HEK293 (cell line): ENCODE results near the gene CST2.

ENCODE experiments used
- CTCF ChIA-PET: fragments of 350-600 bp; formaldehyde crosslinking; extraction: SDS; loops from one replicate; lab custom pipeline; 2021; ENCODE audit warnings: antibody characterized with exemption; lab: Yijun Ruan, JAX
- POLR2A ChIA-PET: fragments of 300-600 bp; formaldehyde crosslinking; extraction: SDS; loops from one replicate; lab custom pipeline; 2020; ENCODE audit warnings: antibody characterized with exemption, inconsistent platforms; lab: Yijun Ruan, JAX
- H3K27ac ChIP-seq: fragments of 200-500 bp; sonication (Bioruptor generic); 2 replicates; pipeline ENCODE4 v1.5.1; 2014; ENCODE audit warnings: low read depth, low read length, control low read depth, inconsistent platforms; ENCODE audit errors: extremely low read depth
- H3K36me3 ChIP-seq, 2 experiments: fragments of 200-500 bp in 1 of 2; sonication (Bioruptor generic) in 1 of 2; 1 replicate in 1 of 2; 2 replicates in 1 of 2; pipeline ENCODE4 v1.5.1; 2014 to 2017; ENCODE audit warnings: inconsistent platforms in 2 of 2, low read length in 2 of 2; ENCODE audit not compliant: control insufficient read depth in 2 of 2, insufficient read depth in 1 of 2
- H3K4me1 ChIP-seq: fragments of 200-500 bp; sonication (Bioruptor generic); 2 replicates; pipeline ENCODE4 v1.5.1; 2014; ENCODE audit warnings: mild to moderate bottlenecking, low read length, inconsistent platforms; ENCODE audit not compliant: control insufficient read depth, insufficient read depth
- H3K4me3 ChIP-seq: 2 replicates; pipeline ENCODE4 v1.5.1; 2011; ENCODE audit warnings: low read depth, mild to moderate bottlenecking, control low read depth, low read length, moderate library complexity
- H3K9me3 ChIP-seq: fragments of 200-500 bp; sonication (Bioruptor generic); 2 replicates; pipeline ENCODE4 v1.5.1; 2014; ENCODE audit warnings: low read depth, low read length, inconsistent platforms; ENCODE audit not compliant: control insufficient read depth, insufficient read depth
- SALL2 ChIP-seq: fragments of 450-650 bp; formaldehyde crosslinking; IDR thresholded peaks from 2 replicates; pipeline ENCODE4 v1.5.0; 2017; ENCODE audit warnings: missing biosample characterization, mild to moderate bottlenecking, missing genetic modification characterization, borderline replicate concordance
- SCRT1 ChIP-seq: fragments of 450-650 bp; formaldehyde crosslinking; IDR thresholded peaks from 2 replicates; pipeline ENCODE4 v1.5.1; 2016; ENCODE audit warnings: missing biosample characterization, missing genetic modification characterization, borderline replicate concordance
- SP3 ChIP-seq: fragments of 450-650 bp; formaldehyde crosslinking; IDR thresholded peaks from 2 replicates; pipeline ENCODE4 v1.5.1; 2016; ENCODE audit warnings: missing biosample characterization, missing genetic modification characterization
- SP7 ChIP-seq: fragments of 450-650 bp; formaldehyde crosslinking; IDR thresholded peaks from 2 replicates; pipeline ENCODE4 v1.5.1; 2016; ENCODE audit warnings: missing biosample characterization, missing genetic modification characterization
- TRIM28 ChIP-seq: IDR thresholded peaks from 2 replicates; pipeline ENCODE4 v1.6.1; 2011; ENCODE audit warnings: low read length, control low read depth, borderline replicate concordance
- TSHZ1 ChIP-seq: fragments of 450-650 bp; formaldehyde crosslinking; IDR thresholded peaks from 2 replicates; pipeline ENCODE4 v1.5.1; 2016; ENCODE audit warnings: missing biosample characterization, missing genetic modification characterization, borderline replicate concordance
- ZBTB11 ChIP-seq: fragments of 450-650 bp; formaldehyde crosslinking; conservative IDR thresholded peaks from 2 replicates; pipeline ENCODE4 v1.5.1; 2016; ENCODE audit warnings: low read depth, missing biosample characterization, missing genetic modification characterization
- ZBTB8A ChIP-seq: fragments of 450-650 bp; formaldehyde crosslinking; IDR thresholded peaks from 2 replicates; pipeline ENCODE4 v1.5.1; 2016; ENCODE audit warnings: missing biosample characterization, missing genetic modification characterization
- ZFP69B ChIP-seq: fragments of 450-650 bp; formaldehyde crosslinking; IDR thresholded peaks from 2 replicates; pipeline ENCODE4 v1.5.1; 2016; ENCODE audit warnings: missing biosample characterization, missing genetic modification characterization
- ZNF132 ChIP-seq: fragments of 450-650 bp; formaldehyde crosslinking; IDR thresholded peaks from 2 replicates; pipeline ENCODE4 v1.5.1; 2017; ENCODE audit warnings: missing biosample characterization, missing genetic modification characterization, borderline replicate concordance
- ZNF155 ChIP-seq: fragments of 450-650 bp; formaldehyde crosslinking; IDR thresholded peaks from 2 replicates; pipeline ENCODE4 v1.5.1; 2016; ENCODE audit warnings: missing biosample characterization, missing genetic modification characterization
- ZNF184 ChIP-seq: fragments of 450-650 bp; IDR thresholded peaks from 2 replicates; pipeline ENCODE4 v1.5.1; 2018; ENCODE audit warnings: missing biosample characterization, mild to moderate bottlenecking, missing genetic modification characterization
- ZNF223 ChIP-seq: fragments of 450-650 bp; formaldehyde crosslinking; IDR thresholded peaks from 2 replicates; pipeline ENCODE4 v1.5.1; 2016; ENCODE audit warnings: missing biosample characterization, missing genetic modification characterization
- ZNF426 ChIP-seq: fragments of 450-650 bp; formaldehyde crosslinking; IDR thresholded peaks from 2 replicates; pipeline ENCODE4 v1.5.1; 2017; ENCODE audit warnings: missing biosample characterization, missing genetic modification characterization, mild to moderate bottlenecking, inconsistent platforms, moderate library complexity
- ZNF510 ChIP-seq: fragments of 450-650 bp; formaldehyde crosslinking; IDR thresholded peaks from 2 replicates; pipeline ENCODE4 v1.5.1; 2018; ENCODE audit warnings: mild to moderate bottlenecking, missing genetic modification characterization, missing biosample characterization; ENCODE audit not compliant: insufficient replicate concordance
- ZNF785 ChIP-seq: fragments of 450-650 bp; formaldehyde crosslinking; IDR thresholded peaks from 2 replicates; pipeline ENCODE4 v1.5.1; 2016; ENCODE audit warnings: missing biosample characterization, missing genetic modification characterization
- ZNF830 ChIP-seq: fragments of 450-650 bp; IDR thresholded peaks from 2 replicates; pipeline ENCODE4 v1.5.0; 2018; ENCODE audit warnings: missing biosample characterization, missing genetic modification characterization, low read depth, mild to moderate bottlenecking, moderate library complexity
- TF ChIP-seq, protein P1 (sequence below): fragments of 450-650 bp; formaldehyde crosslinking; IDR thresholded peaks from 2 replicates; pipeline ENCODE4 v1.5.1; 2016; ENCODE audit warnings: missing biosample characterization, missing genetic modification characterization
- TF ChIP-seq, protein P2 (sequence below): fragments of 450-650 bp; formaldehyde crosslinking; IDR thresholded peaks from 2 replicates; pipeline ENCODE4 v1.5.1; 2016; ENCODE audit warnings: missing biosample characterization, missing genetic modification characterization
- TF ChIP-seq, protein P3 (sequence below): fragments of 450-650 bp; formaldehyde crosslinking; IDR thresholded peaks from 2 replicates; pipeline ENCODE4 v1.5.1; 2016; ENCODE audit warnings: missing biosample characterization, missing genetic modification characterization

Gene CST2

DNA sequence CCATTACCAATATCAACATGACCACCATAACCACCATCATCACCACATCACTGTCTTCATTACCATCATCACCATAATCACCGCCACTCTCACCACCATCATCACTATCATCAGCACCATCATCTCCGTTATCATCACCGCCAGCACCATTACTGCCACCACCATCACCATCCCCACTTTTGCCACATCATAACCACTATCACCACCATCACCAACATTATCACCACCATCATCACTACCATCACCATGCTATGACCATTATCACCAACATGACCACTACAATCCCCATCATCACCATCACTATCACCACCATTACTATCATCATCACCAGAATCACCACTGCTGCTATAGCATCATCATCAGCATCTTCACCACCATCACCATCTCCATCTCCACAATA, 25.7 kb downstream of the CST2 start:
- TF ChIP-seq ZBTB8A (tag by site-specific recombination) = no peak
- no peak for TF ChIP-seq ZBTB11 (tag by site-specific recombination)
- TF ChIP-seq ZNF785 (tag by site-specific recombination) = no peak
- no peak for TF ChIP-seq ZNF132
- TF ChIP-seq ZFP69B = no peak
- TF ChIP-seq ZNF426 (tag by site-specific recombination) = no peak
- no peak for TF ChIP-seq ZNF184 (tag by site-specific recombination)
- TF ChIP-seq SP3 (tag by site-specific recombination) = no peak
- no peak for TF ChIP-seq ZNF510 (tag by site-specific recombination)
- TF ChIP-seq, protein P1, sequence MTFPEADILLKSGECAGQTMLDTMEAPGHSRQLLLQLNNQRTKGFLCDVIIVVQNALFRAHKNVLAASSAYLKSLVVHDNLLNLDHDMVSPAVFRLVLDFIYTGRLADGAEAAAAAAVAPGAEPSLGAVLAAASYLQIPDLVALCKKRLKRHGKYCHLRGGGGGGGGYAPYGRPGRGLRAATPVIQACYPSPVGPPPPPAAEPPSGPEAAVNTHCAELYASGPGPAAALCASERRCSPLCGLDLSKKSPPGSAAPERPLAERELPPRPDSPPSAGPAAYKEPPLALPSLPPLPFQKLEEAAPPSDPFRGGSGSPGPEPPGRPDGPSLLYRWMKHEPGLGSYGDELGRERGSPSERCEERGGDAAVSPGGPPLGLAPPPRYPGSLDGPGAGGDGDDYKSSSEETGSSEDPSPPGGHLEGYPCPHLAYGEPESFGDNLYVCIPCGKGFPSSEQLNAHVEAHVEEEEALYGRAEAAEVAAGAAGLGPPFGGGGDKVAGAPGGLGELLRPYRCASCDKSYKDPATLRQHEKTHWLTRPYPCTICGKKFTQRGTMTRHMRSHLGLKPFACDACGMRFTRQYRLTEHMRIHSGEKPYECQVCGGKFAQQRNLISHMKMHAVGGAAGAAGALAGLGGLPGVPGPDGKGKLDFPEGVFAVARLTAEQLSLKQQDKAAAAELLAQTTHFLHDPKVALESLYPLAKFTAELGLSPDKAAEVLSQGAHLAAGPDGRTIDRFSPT (tag by site-specific recombination) = no peak
- TF ChIP-seq ZNF223 (tag by site-specific recombination) = no peak
- TF ChIP-seq SALL2 = no peak
- TF ChIP-seq ZNF830 = no peak
- no peak for TF ChIP-seq ZNF155 (tag by site-specific recombination)
- no peak for TF ChIP-seq TSHZ1 (tag by site-specific recombination)
- no peak for TF ChIP-seq SCRT1 (tag by site-specific recombination)
- TF ChIP-seq, protein P2, sequence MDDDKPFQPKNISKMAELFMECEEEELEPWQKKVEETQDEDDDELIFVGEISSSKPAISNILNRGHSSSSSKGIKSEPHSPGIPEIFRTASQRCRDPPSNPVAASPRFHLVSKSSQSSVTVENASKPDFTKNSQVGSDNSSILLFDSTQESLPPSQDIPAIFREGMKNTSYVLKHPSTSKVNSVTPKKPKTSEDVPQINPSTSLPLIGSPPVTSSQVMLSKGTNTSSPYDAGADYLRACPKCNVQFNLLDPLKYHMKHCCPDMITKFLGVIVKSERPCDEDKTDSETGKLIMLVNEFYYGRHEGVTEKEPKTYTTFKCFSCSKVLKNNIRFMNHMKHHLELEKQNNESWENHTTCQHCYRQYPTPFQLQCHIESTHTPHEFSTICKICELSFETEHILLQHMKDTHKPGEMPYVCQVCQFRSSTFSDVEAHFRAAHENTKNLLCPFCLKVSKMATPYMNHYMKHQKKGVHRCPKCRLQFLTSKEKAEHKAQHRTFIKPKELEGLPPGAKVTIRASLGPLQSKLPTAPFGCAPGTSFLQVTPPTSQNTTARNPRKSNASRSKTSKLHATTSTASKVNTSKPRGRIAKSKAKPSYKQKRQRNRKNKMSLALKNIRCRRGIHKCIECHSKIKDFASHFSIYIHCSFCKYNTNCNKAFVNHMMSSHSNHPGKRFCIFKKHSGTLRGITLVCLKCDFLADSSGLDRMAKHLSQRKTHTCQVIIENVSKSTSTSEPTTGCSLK (tag by site-specific recombination) = no peak
- no peak for TF ChIP-seq TRIM28
- TF ChIP-seq, protein P3, sequence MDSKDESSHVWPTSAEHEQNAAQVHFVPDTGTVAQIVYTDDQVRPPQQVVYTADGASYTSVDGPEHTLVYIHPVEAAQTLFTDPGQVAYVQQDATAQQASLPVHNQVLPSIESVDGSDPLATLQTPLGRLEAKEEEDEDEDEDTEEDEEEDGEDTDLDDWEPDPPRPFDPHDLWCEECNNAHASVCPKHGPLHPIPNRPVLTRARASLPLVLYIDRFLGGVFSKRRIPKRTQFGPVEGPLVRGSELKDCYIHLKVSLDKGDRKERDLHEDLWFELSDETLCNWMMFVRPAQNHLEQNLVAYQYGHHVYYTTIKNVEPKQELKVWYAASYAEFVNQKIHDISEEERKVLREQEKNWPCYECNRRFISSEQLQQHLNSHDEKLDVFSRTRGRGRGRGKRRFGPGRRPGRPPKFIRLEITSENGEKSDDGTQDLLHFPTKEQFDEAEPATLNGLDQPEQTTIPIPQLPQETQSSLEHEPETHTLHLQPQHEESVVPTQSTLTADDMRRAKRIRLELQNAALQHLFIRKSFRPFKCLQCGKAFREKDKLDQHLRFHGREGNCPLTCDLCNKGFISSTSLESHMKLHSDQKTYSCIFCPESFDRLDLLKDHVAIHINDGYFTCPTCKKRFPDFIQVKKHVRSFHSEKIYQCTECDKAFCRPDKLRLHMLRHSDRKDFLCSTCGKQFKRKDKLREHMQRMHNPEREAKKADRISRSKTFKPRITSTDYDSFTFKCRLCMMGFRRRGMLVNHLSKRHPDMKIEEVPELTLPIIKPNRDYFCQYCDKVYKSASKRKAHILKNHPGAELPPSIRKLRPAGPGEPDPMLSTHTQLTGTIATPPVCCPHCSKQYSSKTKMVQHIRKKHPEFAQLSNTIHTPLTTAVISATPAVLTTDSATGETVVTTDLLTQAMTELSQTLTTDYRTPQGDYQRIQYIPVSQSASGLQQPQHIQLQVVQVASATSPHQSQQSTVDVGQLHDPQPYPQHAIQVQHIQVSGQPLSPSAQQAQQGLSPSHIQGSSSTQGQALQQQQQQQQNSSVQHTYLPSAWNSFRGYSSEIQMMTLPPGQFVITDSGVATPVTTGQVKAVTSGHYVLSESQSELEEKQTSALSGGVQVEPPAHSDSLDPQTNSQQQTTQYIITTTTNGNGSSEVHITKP (tag by site-specific recombination) = no peak
- TF ChIP-seq SP7 = no peak
- TF ChIP-seq, all 188 proteins: peak for 0
- POLR2A ChIA-PET = no interaction called here
- no peak overlapping the region for H3K27ac ChIP-seq
- no peak overlapping the region for H3K4me3 ChIP-seq
- no peaks in the 10 kb centered on the region for H3K9me3 ChIP-seq
- H3K4me1 ChIP-seq = no peaks in the 10 kb centered on the region
- no peaks in the 10 kb centered on the region for H3K36me3 ChIP-seq
- CTCF ChIA-PET = no interaction called here
